IPS-15b (cell line): Measurements from ENCODE around the gene MYO9A.
"Not testable (repeated sequence)": the region's sequence is repeated elsewhere in the genome, so short reads cannot be mapped to it uniquely, and the experiment has no call there.

Experiments used
- H3K27me3 ChIP-seq: one replicate; pipeline ENCODE4 v1.6.1; 2013; ENCODE audit warnings: low read length; ENCODE audit not compliant: control insufficient read depth, insufficient read depth
- H3K36me3 ChIP-seq: one replicate; pipeline ENCODE4 v1.6.1; 2013; ENCODE audit warnings: low read length; ENCODE audit not compliant: control insufficient read depth, insufficient read depth
- H3K4me1 ChIP-seq: one replicate; pipeline ENCODE4 v1.6.1; 2013; ENCODE audit warnings: mild to moderate bottlenecking, low read length; ENCODE audit not compliant: control insufficient read depth, insufficient read depth
- H3K4me3 ChIP-seq: one replicate; pipeline ENCODE4 v1.5.1; 2013; ENCODE audit warnings: low read depth, low read length
- H3K9ac ChIP-seq: one replicate; pipeline ENCODE4 v1.6.1; 2013; ENCODE audit warnings: low read depth, mild to moderate bottlenecking, low read length
- H3K9me3 ChIP-seq: one replicate; pipeline ENCODE4 v1.6.1; 2013; ENCODE audit warnings: mild to moderate bottlenecking, low read length; ENCODE audit not compliant: control insufficient read depth, insufficient read depth

Gene MYO9A

GRCh38 chr15:72110355-72110754 is 7.6 kb downstream of the MYO9A start:
- H3K9me3 ChIP-seq = no peaks in the 10 kb centered on the region
- H3K27me3 ChIP-seq = no peaks in the 10 kb centered on the region
- no peak overlapping the region for H3K9ac ChIP-seq
- H3K4me1 ChIP-seq = no peaks in the 10 kb centered on the region
- no peak overlapping the region for H3K4me3 ChIP-seq
- no peaks in the 10 kb centered on the region for H3K36me3 ChIP-seq

DNA sequence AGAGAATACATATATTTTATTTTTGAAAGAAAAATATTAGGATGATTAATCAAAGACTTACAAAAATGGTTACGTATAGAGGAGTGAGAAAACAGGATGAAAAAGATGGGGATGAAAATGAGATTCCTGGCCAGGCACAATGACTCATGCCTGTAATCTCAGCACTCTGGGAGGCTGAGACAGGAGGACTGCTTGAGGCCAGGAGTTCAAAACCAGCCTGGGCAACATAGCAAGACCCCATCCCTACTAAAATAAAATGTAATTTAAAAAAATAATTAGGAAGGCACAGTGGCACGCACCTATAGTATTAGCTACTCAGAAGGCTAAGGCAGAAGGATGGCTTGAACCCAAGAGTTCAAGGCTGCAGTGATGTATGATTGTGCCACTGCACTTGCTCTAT is 11.9 kb downstream of the MYO9A start:
- H3K4me1 ChIP-seq = no peaks in the 10 kb centered on the region
- no peaks in the 10 kb centered on the region for H3K27me3 ChIP-seq
- H3K9ac ChIP-seq = no peak overlapping the region
- H3K36me3 ChIP-seq = no peaks in the 10 kb centered on the region
- no peak overlapping the region for H3K4me3 ChIP-seq
- no peaks in the 10 kb centered on the region for H3K9me3 ChIP-seq

DNA sequence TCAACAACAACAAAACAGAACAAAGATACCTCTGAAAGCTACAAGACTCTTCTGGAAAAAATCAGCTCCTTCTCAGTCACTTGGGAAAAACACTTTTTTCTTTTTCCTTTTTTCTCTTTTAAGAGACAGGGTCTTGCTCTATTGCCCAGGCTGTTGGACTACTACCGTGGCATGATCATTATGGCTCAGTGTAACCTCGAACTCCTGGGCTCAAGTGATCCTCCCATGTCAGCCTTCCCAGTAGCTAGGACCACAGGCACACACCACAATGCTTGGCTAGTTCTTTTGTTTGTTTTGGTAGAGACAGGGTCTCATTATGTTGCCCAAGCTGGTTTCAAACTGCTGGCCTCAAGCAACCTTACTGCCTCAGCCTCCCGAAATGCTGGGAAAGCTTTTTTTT is 12.8 kb downstream of the MYO9A start:
- H3K4me1 ChIP-seq = no peaks in the 10 kb centered on the region
- H3K9ac ChIP-seq = no peak overlapping the region
- no peak overlapping the region for H3K4me3 ChIP-seq
- H3K36me3 ChIP-seq = no peaks in the 10 kb centered on the region
- H3K27me3 ChIP-seq = no peaks in the 10 kb centered on the region
- no peaks in the 10 kb centered on the region for H3K9me3 ChIP-seq

- H3K27me3 ChIP-seq, H3K4me1 ChIP-seq, H3K9me3 ChIP-seq: not testable (repeated sequence)
Observed at GRCh38 chr15:72100551-72100950, 17.4 kb downstream of the MYO9A start.

DNA sequence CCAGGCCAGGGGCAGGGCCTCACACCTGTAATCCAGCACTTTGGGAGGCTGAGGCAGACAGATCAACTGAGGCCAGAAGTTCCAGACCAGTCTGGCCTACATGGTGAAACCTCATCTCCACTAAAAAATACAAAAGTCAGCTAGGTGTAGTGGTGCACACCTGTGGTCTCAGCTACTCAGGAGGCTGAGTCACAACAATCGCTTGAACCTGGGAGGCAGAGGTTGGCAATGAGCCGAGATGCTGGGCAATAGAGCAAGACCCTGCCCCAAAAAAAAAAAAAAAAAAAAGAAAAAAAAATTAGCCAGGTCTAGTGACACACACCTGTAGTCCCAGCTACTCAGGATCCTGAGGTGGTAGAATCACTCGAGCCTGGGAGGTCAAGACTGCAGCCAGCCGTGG is 18.8 kb downstream of the MYO9A start:
- H3K9me3 ChIP-seq = no peaks in the 10 kb centered on the region
- no peak overlapping the region for H3K9ac ChIP-seq
- no peaks in the 10 kb centered on the region for H3K4me1 ChIP-seq
- H3K36me3 ChIP-seq = no peaks in the 10 kb centered on the region
- H3K4me3 ChIP-seq = no peak overlapping the region
- H3K27me3 ChIP-seq = no peaks in the 10 kb centered on the region

More at GRCh38 chr15:72100551-72100950, 17.4 kb downstream of the MYO9A start:
- not testable (repeated sequence) for H3K36me3 ChIP-seq, H3K4me3 ChIP-seq, H3K9ac ChIP-seq

- H3K27me3 ChIP-seq = no peaks in the 10 kb centered on the region
- no peaks in the 10 kb centered on the region for H3K36me3 ChIP-seq
- no peak overlapping the region for H3K4me3 ChIP-seq
- no peak overlapping the region for H3K9ac ChIP-seq
- H3K4me1 ChIP-seq = no peaks in the 10 kb centered on the region
- no peaks in the 10 kb centered on the region for H3K9me3 ChIP-seq
Observed at GRCh38 chr15:72098040-72098439, 19.9 kb downstream of the MYO9A start.

DNA sequence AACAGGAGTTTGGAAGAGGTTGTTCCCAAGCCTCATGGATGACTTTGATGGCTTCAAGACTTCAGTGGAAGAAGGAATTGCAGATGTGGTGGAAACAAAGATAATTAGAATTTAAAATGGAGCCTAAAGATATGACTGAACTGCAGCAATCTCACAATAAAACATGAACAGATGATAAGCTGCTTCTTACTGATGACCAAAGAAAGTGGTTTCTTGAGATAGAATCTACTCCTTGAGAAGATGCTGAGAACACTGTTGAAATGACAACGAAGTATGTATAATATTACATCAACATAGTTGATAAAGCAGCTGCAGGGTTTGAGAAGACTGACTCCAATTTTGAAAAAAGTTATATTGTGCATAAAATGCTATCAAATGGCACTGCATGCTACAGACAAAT is 21.2 kb downstream of the MYO9A start:
- Histone ChIP-seq H3K9ac (no peak overlapping the region), H3K4me3 (no peak overlapping the region), H3K9me3 (no peaks in the 10 kb centered on the region), H3K4me1 (no peaks in the 10 kb centered on the region), H3K36me3 (no peaks in the 10 kb centered on the region), H3K27me3 (no peaks in the 10 kb centered on the region)

- H3K4me1 ChIP-seq = no peaks in the 10 kb centered on the region
- H3K9me3 ChIP-seq = no peaks in the 10 kb centered on the region
- H3K27me3 ChIP-seq = no peaks in the 10 kb centered on the region
- no peak overlapping the region for H3K9ac ChIP-seq
- no peak overlapping the region for H3K4me3 ChIP-seq
- no peaks in the 10 kb centered on the region for H3K36me3 ChIP-seq
Observed at GRCh38 chr15:72092691-72093090, 25.3 kb downstream of the MYO9A start.

GRCh38 chr15:72092006-72092405 is 25.9 kb downstream of the MYO9A start:
- Histone ChIP-seq H3K4me1 (no peaks in the 10 kb centered on the region), H3K4me3 (no peak overlapping the region), H3K36me3 (no peaks in the 10 kb centered on the region), H3K9me3 (no peaks in the 10 kb centered on the region), H3K27me3 (no peaks in the 10 kb centered on the region), H3K9ac (no peak overlapping the region)

DNA sequence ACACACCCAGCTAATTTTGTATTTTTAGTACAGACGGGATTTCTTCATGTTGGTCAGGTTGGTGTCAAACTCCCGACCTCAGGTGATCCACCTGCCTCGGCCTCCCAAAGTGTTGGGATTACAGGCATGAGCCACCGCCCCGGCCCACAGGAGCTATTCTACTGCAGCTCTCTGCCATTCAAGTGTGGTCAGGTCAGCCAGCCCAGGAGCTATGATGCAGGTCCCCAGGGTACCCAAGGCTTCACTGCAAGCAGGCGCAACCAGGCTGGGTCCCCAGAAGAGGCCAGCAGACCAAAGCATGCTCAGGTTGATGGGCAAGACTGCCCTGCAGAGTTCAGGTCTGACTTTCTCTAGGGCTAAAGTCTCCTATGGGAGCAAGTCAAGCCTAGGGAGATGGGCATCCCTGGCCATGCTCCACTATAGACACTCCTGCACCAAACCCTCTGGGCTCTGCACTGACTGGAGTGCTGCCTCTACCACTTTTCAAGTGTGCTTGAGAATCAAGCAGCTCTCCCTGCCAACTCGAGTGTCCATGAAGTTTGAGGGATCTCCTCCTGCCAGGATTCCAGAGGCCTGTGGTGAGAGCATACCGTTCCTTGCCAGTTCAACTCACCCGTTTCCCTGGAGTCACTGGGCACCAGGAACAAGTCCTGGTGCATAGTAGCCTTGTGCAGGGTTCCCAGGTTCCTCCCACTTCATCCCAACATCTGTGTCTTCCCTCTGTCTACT is 30.9 kb downstream of the MYO9A start:
- no peaks in the 10 kb centered on the region for H3K9me3 ChIP-seq
- no peaks in the 10 kb centered on the region for H3K4me1 ChIP-seq
- H3K36me3 ChIP-seq = no peaks in the 10 kb centered on the region
- H3K4me3 ChIP-seq = no peak overlapping the region
- no peak overlapping the region for H3K9ac ChIP-seq
- H3K27me3 ChIP-seq = no peaks in the 10 kb centered on the region

DNA sequence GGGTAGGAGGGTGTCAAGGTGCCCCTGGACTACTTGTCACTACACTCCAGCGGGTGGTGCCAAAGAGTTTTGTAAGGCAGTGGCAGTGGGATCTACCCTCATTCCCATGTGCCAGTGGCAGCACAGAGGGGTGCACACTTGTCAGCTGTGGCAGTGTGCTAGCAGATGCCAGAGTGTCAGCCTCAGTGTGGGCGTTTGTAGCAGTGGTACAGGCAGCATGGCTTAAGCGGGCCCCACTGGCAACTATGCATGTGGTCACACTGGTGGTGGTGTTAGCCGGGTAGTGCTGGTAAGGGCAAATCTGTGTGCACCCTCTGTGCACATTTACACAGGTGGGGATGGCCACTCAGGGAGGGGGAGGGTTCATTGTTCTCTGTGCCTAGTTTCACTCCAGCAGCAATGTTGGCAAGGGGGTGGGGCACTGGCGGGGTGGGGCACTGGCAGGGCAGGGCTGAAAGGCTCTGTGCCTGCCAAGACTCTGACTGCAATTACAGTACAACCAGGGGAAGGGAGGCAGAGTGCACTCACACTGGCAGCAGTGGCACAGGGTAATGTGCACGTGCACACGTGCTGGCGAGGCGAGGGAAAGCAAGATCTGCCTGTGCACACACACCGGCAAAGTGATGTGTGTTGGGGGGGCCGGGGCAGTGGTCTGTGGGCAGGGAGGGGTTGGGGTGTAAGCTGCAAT is 31.8 kb downstream of the MYO9A start:
- no peaks in the 10 kb centered on the region for H3K36me3 ChIP-seq
- H3K9ac ChIP-seq = no peak overlapping the region
- no peaks in the 10 kb centered on the region for H3K27me3 ChIP-seq
- H3K4me3 ChIP-seq = no peak overlapping the region
- no peaks in the 10 kb centered on the region for H3K9me3 ChIP-seq
- H3K4me1 ChIP-seq = no peaks in the 10 kb centered on the region

GRCh38 chr15:72082176-72082575 is 35.8 kb downstream of the MYO9A start:
- no peak overlapping the region for H3K9ac ChIP-seq
- no peaks in the 10 kb centered on the region for H3K36me3 ChIP-seq
- H3K4me1 ChIP-seq = no peaks in the 10 kb centered on the region
- no peaks in the 10 kb centered on the region for H3K27me3 ChIP-seq
- H3K9me3 ChIP-seq = no peaks in the 10 kb centered on the region
- no peak overlapping the region for H3K4me3 ChIP-seq
